Sigmoid colon (tissue), 7 donors: ENCODE measurements around the gene DOK6. TPM values are rescaled to one million over a fixed set of nuclear protein-coding genes. Genes with fewer than 3 reads are reported as not detected.

Experiments used
- DNase-seq: peaks from one replicate; pipeline ENCODE4 v3.0.0-alpha.2; 2019
- H3K27ac ChIP-seq, 4 donors: fragments of 200-600 bp; sonication (generic); one replicate each; pipeline ENCODE4 v1.5.1; 2016 to 2019; ENCODE audit warnings: mild to moderate bottlenecking in 1 of 4
- H3K27me3 ChIP-seq, 3 donors: fragments of 200-600 bp; sonication (generic); one replicate each; pipeline ENCODE4 v1.5.1; 2019; ENCODE audit warnings: mild to moderate bottlenecking in 1 of 3
- H3K36me3 ChIP-seq, 4 donors: fragments of 200-600 bp; sonication (generic); one replicate each; pipeline ENCODE4 v1.5.1; 2016 to 2019
- H3K4me1 ChIP-seq, 4 donors: fragments of 200-600 bp; sonication (generic); one replicate each; pipeline ENCODE4 v1.5.1; 2017 to 2019
- H3K4me3 ChIP-seq, 4 donors: fragments of 200-600 bp; sonication (generic); one replicate each; pipeline ENCODE4 v1.5.1; 2017 to 2019; ENCODE audit warnings: mild to moderate bottlenecking in 2 of 4, moderate library complexity in 1 of 4
- H3K9me3 ChIP-seq, 4 donors: fragments of 200-600 bp in 3 of 4; sonication (generic) in 3 of 4; one replicate each; pipeline versions ENCODE4 v1.5.1 to v1.6.1; 2013 to 2019
- EP300 ChIP-seq, 4 donors: sonication (generic); formaldehyde crosslinking; IDR thresholded peaks; one replicate each; pipeline ENCODE4 v1.6.1; 2017; ENCODE audit warnings: antibody characterized with exemption in 4 of 4
- POLR2A ChIP-seq, 2 donors: fragments of 450-650 bp; IDR thresholded peaks; one replicate each; pipeline ENCODE4 v1.6.1; 2016; ENCODE audit warnings: antibody characterized with exemption in 2 of 2, mild to moderate bottlenecking in 2 of 2, moderate library complexity in 2 of 2
- POLR2AphosphoS5 ChIP-seq, 4 donors: sonication (generic); formaldehyde crosslinking; IDR thresholded peaks; one replicate each; pipeline ENCODE4 v1.6.1; 2017; ENCODE audit warnings: antibody characterized with exemption in 4 of 4
- WGBS, 2 donors: extraction: QIAGEN DNeasy Blood & Tissue Kit; methylation state at CpG; one replicate each; pipeline ENCODE4 v1.1.7; 2013; 5-methylcytosine and 5-hydroxymethylcytosine counted together
- intact Hi-C: fragments of 100-400 bp; cut with DNase I; formaldehyde crosslinking; loops from one replicate; pipeline ENCODE4 v1.15.1; 2023
- polyA plus RNA-seq, 3 donors: library from polyadenylated mRNA; stranded (reverse); fragments of 200-250 nt; gene quantifications; one replicate each; pipeline ENCODE4 v1.2.3, GENCODE V29; 2013
- total RNA-seq, 4 donors: library from RNA; depleted of rRNA; stranded (reverse); fragments of >200 nt; gene quantifications; one replicate each; pipeline ENCODE4 v1.1.0, GENCODE V29; 2016
- TF ChIP-seq, protein P1 (sequence below), 4 experiments: fragments of 450-650 bp in 3 of 4; fragments of 200-600 bp in 1 of 4; IDR thresholded peaks; one replicate each; pipeline ENCODE4 v1.5.1; 2016 to 2019; ENCODE audit warnings: antibody characterized with exemption in 4 of 4, mild to moderate bottlenecking in 3 of 4, moderate library complexity in 2 of 4
- donor health status: healthy with polysubstance abuse.
- donor health status: Bipolar disorder and iron deficiency.
- donor health status: healthy.

The DOK6 gene
- total and polyA plus RNA-seq, 7 donors = under 0.01 to 1.9 (median 0.95) TPM

DNA sequence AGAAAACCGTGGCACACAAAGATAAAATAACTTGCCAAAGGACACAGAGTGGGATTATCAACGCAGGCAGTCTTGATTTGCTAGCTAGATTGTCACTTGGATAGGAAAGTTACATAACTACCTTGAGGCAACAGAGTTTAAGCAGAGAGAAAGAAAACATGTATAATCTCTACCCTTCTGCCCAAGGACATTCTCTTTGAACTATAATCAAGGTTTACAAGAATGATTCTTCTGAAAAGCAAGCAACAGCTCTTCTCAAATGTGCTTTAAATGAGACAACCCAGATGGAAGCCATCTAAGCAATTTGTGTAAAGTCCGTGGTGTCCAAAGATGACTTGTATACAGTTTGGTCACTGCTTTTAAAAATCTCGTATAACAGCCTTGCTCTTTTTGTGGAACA, 369.6 kb downstream of the DOK6 start:
- DNase-seq = no peak
- TF ChIP-seq POLR2AphosphoS5 (IDR thresholded peaks at IDR 0.05) (no peak), POLR2A (IDR thresholded peaks at IDR 0.05) (no peak), EP300 (IDR thresholded peaks at IDR 0.05) (no peak)
- TF ChIP-seq, protein P1, sequence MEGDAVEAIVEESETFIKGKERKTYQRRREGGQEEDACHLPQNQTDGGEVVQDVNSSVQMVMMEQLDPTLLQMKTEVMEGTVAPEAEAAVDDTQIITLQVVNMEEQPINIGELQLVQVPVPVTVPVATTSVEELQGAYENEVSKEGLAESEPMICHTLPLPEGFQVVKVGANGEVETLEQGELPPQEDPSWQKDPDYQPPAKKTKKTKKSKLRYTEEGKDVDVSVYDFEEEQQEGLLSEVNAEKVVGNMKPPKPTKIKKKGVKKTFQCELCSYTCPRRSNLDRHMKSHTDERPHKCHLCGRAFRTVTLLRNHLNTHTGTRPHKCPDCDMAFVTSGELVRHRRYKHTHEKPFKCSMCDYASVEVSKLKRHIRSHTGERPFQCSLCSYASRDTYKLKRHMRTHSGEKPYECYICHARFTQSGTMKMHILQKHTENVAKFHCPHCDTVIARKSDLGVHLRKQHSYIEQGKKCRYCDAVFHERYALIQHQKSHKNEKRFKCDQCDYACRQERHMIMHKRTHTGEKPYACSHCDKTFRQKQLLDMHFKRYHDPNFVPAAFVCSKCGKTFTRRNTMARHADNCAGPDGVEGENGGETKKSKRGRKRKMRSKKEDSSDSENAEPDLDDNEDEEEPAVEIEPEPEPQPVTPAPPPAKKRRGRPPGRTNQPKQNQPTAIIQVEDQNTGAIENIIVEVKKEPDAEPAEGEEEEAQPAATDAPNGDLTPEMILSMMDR (IDR thresholded peaks at IDR 0.05) = no peak
- Histone ChIP-seq H3K4me1 (no peaks in the 10 kb centered on the region), H3K36me3 (no peaks in the 10 kb centered on the region), H3K4me3 (no peak overlapping the region), H3K9me3 (no peaks in the 10 kb centered on the region), H3K27ac (no peak overlapping the region), H3K27me3 (no peaks in the 10 kb centered on the region)
- intact Hi-C loops = no loop called here
- WGBS, 2 donors = 28 to 61% methylated on average over 4 of the region's 4 CpGs

DNA sequence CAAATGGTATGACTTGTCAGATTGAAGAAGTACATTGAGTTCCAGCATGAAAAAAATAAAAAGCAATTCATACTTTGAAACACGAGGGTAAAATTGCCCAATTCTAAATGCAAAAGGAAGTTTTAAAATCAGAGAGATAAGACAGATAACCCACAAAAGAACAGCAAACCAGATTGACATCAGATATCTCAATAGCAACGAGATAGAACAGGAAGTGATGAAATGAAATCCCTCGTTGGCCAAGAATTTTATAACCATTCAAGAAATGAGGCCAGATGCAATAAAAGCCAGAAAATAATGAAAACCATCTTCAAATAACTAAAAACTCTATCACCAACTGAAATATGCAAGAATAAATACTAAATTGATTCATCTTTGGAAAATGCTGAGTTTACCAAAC, 374.1 kb downstream of the DOK6 start:
- intact Hi-C loops = no loop called here
- no peak overlapping the region for H3K27ac ChIP-seq
- no peak overlapping the region for H3K4me3 ChIP-seq
- H3K27me3 ChIP-seq = no peaks in the 10 kb centered on the region
- TF ChIP-seq POLR2AphosphoS5 (IDR thresholded peaks at IDR 0.05) (no peak), POLR2A (IDR thresholded peaks at IDR 0.05) (no peak), EP300 (IDR thresholded peaks at IDR 0.05) (no peak)
- TF ChIP-seq, protein P1 (IDR thresholded peaks at IDR 0.05) = no peak
- no peaks in the 10 kb centered on the region for H3K9me3 ChIP-seq
- WGBS, 2 donors = 13 to 24% methylated on average over 3 of the region's 3 CpGs
- no peak for DNase-seq
- H3K4me1 ChIP-seq = no peaks in the 10 kb centered on the region
- no peaks in the 10 kb centered on the region for H3K36me3 ChIP-seq

DNA sequence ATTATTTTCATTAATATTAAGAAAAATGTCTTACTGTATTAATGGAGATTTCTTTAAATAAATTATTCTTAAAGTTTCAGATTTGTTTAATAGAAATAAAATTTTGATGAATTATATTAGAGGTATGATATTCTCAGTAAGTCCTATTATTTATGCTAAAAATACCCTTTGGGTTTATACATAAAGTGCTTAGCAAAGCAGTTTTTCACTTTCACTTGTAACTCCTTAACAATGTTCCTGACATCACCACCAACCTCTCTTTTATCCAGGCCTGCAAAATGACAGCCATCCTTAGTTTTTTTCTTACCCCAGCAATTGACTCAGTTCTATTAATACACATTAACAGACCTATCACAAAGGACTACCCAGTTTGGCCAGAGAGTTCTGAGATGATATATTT, 376.6 kb downstream of the DOK6 start:
- Histone ChIP-seq H3K27ac (no peak overlapping the region), H3K4me3 (no peak overlapping the region), H3K27me3 (no peaks in the 10 kb centered on the region), H3K36me3 (no peaks in the 10 kb centered on the region), H3K4me1 (no peaks in the 10 kb centered on the region), H3K9me3 (no peaks in the 10 kb centered on the region)
- TF ChIP-seq, protein P1 (IDR thresholded peaks at IDR 0.05) = no peak
- TF ChIP-seq POLR2AphosphoS5 (IDR thresholded peaks at IDR 0.05) = no peak
- no peak for TF ChIP-seq EP300 (IDR thresholded peaks at IDR 0.05)
- no peak for TF ChIP-seq POLR2A (IDR thresholded peaks at IDR 0.05)
- intact Hi-C loops = no loop called here
- DNase-seq = no peak

DNA sequence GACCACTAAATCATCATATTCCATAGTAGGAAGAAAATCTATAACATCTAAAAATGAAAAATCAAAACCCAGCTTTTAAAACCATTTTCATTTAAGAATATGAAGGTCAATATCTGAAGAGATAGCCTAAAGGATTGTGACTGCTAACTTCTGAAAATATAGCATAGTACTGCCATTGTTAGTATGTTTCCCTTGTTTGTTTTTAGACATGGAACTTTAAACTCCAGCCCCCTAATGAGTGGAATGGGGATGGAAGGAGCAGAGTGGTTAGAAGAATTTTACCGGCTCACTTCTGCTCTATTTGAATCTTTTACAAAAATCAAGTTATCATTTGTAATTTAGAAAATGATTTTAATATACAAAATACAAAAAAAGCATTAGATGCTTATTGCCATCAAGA, 378.0 kb downstream of the DOK6 start:
- Histone ChIP-seq H3K4me1 (no peaks in the 10 kb centered on the region), H3K36me3 (no peaks in the 10 kb centered on the region), H3K4me3 (no peak overlapping the region), H3K9me3 (no peaks in the 10 kb centered on the region), H3K27me3 (no peaks in the 10 kb centered on the region), H3K27ac (no peak overlapping the region)
- intact Hi-C loops = no loop called here
- 84 to 96% methylated on average over 1 of the region's 1 CpG for WGBS, 2 donors
- DNase-seq = no peak
- TF ChIP-seq POLR2A (IDR thresholded peaks at IDR 0.05) (no peak), EP300 (IDR thresholded peaks at IDR 0.05) (no peak), POLR2AphosphoS5 (IDR thresholded peaks at IDR 0.05) (no peak)
- TF ChIP-seq, protein P1 (IDR thresholded peaks at IDR 0.05) = no peak

DNA sequence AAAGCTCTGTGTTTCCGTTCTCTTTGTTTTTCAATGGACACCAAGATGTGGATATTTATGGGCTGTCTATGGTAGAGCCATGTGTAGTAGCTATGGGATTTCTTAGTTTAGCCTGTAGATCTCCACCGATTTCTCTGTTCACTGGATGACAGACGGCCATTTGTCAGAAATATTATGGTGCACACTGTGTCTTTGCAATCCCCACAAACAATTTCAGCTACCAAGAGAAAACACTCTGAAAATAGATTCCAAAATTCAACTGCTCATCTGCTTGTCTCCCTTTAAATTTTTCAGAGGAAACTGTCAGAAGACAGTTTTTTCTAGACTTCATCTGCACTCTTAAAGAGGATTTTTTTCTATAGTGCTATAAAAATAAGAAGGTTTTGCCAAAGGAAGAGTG, 380.2 kb downstream of the DOK6 start:
- Histone ChIP-seq H3K27me3 (no peaks in the 10 kb centered on the region), H3K9me3 (no peaks in the 10 kb centered on the region), H3K4me1 (no peaks in the 10 kb centered on the region), H3K36me3 (no peaks in the 10 kb centered on the region), H3K27ac (no peak overlapping the region), H3K4me3 (no peak overlapping the region)
- intact Hi-C loops = no loop called here
- no peak for DNase-seq
- WGBS, 2 donors = 90 to 92% methylated on average over 3 of the region's 3 CpGs
- TF ChIP-seq POLR2A (IDR thresholded peaks at IDR 0.05) = no peak
- TF ChIP-seq, protein P1 (IDR thresholded peaks at IDR 0.05) = no peak
- TF ChIP-seq POLR2AphosphoS5 (IDR thresholded peaks at IDR 0.05) = no peak
- TF ChIP-seq EP300 (IDR thresholded peaks at IDR 0.05) = no peak
